ENCODE data around the gene ZNF784. TPM values are rescaled to one million over a fixed set of nuclear protein-coding genes. Genes with fewer than 3 reads are reported as not detected.

ZNF784 gene
- total and polyA plus RNA-seq, 2 of the 13 experiments (the other 11 are each of a cell fraction or from before 2014, with no cell fraction given) = 4.1 to 4.2 TPM

GRCh38 chr19:55640043-55640576, 15.7 kb upstream of the ZNF784 start (continued):
- TF ChIP-seq ZNF121 (CRISPR knock-in tag; IDR thresholded peaks at IDR 0.05) (no peak), ZNF441 (CRISPR knock-in tag; IDR thresholded peaks at IDR 0.05; ENCODE audit: borderline replicate concordance) (no peak), SOX6 (IDR thresholded peaks at IDR 0.05) (no peak), SOX6 (CRISPR knock-in tag; IDR thresholded peaks at IDR 0.05) (0 out of 2 replicates have a peak, but pooled peaks have one; percentile 19), TFE3 (CRISPR knock-in tag; IDR thresholded peaks at IDR 0.05) (no peak), ZNF432 (CRISPR knock-in tag; IDR thresholded peaks at IDR 0.05; ENCODE audit: borderline replicate concordance) (0 out of 2 replicates have a peak, but pooled peaks have one; percentile 48), NFAT5 (CRISPR knock-in tag; IDR thresholded peaks at IDR 0.05) (no peak), RARG (CRISPR knock-in tag; IDR thresholded peaks at IDR 0.05; ENCODE audit: low read depth) (no peak), ZNF776 (CRISPR knock-in tag; IDR thresholded peaks at IDR 0.05) (peak; percentile 67), RARA (CRISPR knock-in tag; IDR thresholded peaks at IDR 0.05) (no peak), SP140L (CRISPR knock-in tag; IDR thresholded peaks at IDR 0.05; ENCODE audit: borderline replicate concordance) (no peak), ZNF207 (IDR thresholded peaks at IDR 0.05; ENCODE audit: borderline replicate concordance) (no peak), REPIN1 (CRISPR knock-in tag; IDR thresholded peaks at IDR 0.05; ENCODE audit: borderline replicate concordance, low read depth) (no peak), ZFP62 (CRISPR knock-in tag; IDR thresholded peaks at IDR 0.05) (no peak), NONO (IDR thresholded peaks at IDR 0.05) (no peak), NONO (CRISPR knock-in tag; conservative IDR thresholded peaks at IDR 0.05) (no peak; the same call in 1 of the 2 replicates), NFKB2 (CRISPR knock-in tag; IDR thresholded peaks at IDR 0.05; ENCODE audit: borderline replicate concordance) (peak; percentile 64; the same call in 1 of the 2 replicates)
- TF ChIP-seq, protein P1, sequence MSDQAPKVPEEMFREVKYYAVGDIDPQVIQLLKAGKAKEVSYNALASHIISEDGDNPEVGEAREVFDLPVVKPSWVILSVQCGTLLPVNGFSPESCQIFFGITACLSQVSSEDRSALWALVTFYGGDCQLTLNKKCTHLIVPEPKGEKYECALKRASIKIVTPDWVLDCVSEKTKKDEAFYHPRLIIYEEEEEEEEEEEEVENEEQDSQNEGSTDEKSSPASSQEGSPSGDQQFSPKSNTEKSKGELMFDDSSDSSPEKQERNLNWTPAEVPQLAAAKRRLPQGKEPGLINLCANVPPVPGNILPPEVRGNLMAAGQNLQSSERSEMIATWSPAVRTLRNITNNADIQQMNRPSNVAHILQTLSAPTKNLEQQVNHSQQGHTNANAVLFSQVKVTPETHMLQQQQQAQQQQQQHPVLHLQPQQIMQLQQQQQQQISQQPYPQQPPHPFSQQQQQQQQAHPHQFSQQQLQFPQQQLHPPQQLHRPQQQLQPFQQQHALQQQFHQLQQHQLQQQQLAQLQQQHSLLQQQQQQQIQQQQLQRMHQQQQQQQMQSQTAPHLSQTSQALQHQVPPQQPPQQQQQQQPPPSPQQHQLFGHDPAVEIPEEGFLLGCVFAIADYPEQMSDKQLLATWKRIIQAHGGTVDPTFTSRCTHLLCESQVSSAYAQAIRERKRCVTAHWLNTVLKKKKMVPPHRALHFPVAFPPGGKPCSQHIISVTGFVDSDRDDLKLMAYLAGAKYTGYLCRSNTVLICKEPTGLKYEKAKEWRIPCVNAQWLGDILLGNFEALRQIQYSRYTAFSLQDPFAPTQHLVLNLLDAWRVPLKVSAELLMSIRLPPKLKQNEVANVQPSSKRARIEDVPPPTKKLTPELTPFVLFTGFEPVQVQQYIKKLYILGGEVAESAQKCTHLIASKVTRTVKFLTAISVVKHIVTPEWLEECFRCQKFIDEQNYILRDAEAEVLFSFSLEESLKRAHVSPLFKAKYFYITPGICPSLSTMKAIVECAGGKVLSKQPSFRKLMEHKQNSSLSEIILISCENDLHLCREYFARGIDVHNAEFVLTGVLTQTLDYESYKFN (CRISPR knock-in tag; conservative IDR thresholded peaks at IDR 0.05) = no peak
- TF ChIP-seq, protein P2, sequence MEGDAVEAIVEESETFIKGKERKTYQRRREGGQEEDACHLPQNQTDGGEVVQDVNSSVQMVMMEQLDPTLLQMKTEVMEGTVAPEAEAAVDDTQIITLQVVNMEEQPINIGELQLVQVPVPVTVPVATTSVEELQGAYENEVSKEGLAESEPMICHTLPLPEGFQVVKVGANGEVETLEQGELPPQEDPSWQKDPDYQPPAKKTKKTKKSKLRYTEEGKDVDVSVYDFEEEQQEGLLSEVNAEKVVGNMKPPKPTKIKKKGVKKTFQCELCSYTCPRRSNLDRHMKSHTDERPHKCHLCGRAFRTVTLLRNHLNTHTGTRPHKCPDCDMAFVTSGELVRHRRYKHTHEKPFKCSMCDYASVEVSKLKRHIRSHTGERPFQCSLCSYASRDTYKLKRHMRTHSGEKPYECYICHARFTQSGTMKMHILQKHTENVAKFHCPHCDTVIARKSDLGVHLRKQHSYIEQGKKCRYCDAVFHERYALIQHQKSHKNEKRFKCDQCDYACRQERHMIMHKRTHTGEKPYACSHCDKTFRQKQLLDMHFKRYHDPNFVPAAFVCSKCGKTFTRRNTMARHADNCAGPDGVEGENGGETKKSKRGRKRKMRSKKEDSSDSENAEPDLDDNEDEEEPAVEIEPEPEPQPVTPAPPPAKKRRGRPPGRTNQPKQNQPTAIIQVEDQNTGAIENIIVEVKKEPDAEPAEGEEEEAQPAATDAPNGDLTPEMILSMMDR (CRISPR knock-in tag; IDR thresholded peaks at IDR 0.05) = 0 out of 2 replicates have a peak, but pooled peaks have one; percentile 6

Data from HepG2 (cell line).